Thyroid gland (tissue), 4 donors: ENCODE results near the gene BTBD8.

Experiments
- POLR2A ChIP-seq, 2 donors: fragments of 450-650 bp; IDR thresholded peaks; one replicate each; pipeline ENCODE4 v1.6.1; 2017; ENCODE audit warnings: antibody characterized with exemption in 2 of 2, mild to moderate bottlenecking in 2 of 2, moderate library complexity in 1 of 2
- TF ChIP-seq, protein P1 (sequence below), 6 experiments: fragments of 200-600 bp in 3 of 6; fragments of 450-650 bp in 3 of 6; sonication (generic) in 3 of 6; IDR thresholded peaks; one replicate each; pipeline ENCODE4 v1.5.1; 2016 to 2019; ENCODE audit warnings: antibody characterized with exemption in 6 of 6, mild to moderate bottlenecking in 2 of 6, inconsistent platforms in 1 of 6, moderate library complexity in 1 of 6

DNA sequence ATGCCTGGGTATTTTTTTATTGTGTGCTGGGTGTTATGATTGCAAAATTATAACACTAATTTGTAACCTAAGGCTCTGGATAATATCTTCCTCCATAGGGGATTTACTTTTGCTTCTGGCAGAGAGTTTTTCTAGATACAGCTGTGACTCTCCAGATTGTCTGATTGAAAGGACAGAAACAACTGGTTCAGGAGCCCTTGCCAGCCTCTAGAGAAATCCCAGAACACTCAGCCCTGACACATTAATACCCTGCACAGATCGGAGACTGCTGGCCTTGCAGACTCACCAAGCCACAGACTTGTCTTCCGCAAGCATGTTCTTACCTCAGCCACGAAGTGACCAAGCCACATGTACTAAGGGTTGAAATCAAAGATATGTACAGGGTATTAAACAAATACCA lies 148.3 kb downstream of the BTBD8 start:
- TF ChIP-seq, protein P1, sequence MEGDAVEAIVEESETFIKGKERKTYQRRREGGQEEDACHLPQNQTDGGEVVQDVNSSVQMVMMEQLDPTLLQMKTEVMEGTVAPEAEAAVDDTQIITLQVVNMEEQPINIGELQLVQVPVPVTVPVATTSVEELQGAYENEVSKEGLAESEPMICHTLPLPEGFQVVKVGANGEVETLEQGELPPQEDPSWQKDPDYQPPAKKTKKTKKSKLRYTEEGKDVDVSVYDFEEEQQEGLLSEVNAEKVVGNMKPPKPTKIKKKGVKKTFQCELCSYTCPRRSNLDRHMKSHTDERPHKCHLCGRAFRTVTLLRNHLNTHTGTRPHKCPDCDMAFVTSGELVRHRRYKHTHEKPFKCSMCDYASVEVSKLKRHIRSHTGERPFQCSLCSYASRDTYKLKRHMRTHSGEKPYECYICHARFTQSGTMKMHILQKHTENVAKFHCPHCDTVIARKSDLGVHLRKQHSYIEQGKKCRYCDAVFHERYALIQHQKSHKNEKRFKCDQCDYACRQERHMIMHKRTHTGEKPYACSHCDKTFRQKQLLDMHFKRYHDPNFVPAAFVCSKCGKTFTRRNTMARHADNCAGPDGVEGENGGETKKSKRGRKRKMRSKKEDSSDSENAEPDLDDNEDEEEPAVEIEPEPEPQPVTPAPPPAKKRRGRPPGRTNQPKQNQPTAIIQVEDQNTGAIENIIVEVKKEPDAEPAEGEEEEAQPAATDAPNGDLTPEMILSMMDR (IDR thresholded peaks at IDR 0.05), result no peak
- TF ChIP-seq POLR2A (IDR thresholded peaks at IDR 0.05), result no peak
